ENCODE results near the gene NYNRIN. TPM values are rescaled to one million over a fixed set of nuclear protein-coding genes. Genes with fewer than 3 reads are reported as not detected.

NYNRIN gene
- total and polyA plus RNA-seq, 11 donors, result 3.6 to 10.0 (median 7.1) TPM

- Histone ChIP-seq H3K27ac (no peak overlapping the region), H3K4me1 (peaks cover 0 to 7% (median 0%) of the 10 kb centered on the region in 12 donors), H3K9me3 (no peaks in the 10 kb centered on the region), H3K36me3 (no peaks in the 10 kb centered on the region), H3K27me3 (no peaks in the 10 kb centered on the region), H3K4me3 (no peak overlapping the region)
- intact Hi-C loops (cut with DNase I), result no loop called here
- TF ChIP-seq POLR2A (IDR thresholded peaks at IDR 0.05) (no peak), CTCF (IDR thresholded peaks at IDR 0.05) (no peak)
- DNase-seq, result no peak
- WGBS, 4 donors, result 49 to 74% (median 61%) methylated on average over 3 to 5 of the region's 5 CpGs
- no peak for ATAC-seq
Observed at GRCh38 chr14:24463017-24463883, 64.4 kb downstream of the NYNRIN start.

GRCh38 chr14:24463884-24464785 is 65.3 kb downstream of the NYNRIN start:
- Histone ChIP-seq H3K36me3 (no peaks in the 10 kb centered on the region), H3K27me3 (no peaks in the 10 kb centered on the region), H3K27ac (no peak overlapping the region), H3K4me3 (no peak overlapping the region), H3K9me3 (no peaks in the 10 kb centered on the region), H3K4me1 (peaks cover 0 to 5% (median 0%) of the 10 kb centered on the region in 12 donors)
- WGBS, 4 donors, result 63 to 78% (median 74%) methylated on average over 4 of the region's 4 CpGs
- DNase-seq, result no peak
- TF ChIP-seq CTCF (IDR thresholded peaks at IDR 0.05), result no peak
- TF ChIP-seq POLR2A (IDR thresholded peaks at IDR 0.05), result no peak
- intact Hi-C loops (cut with DNase I), result no loop called here
- ATAC-seq, result no peak

- no peaks in the 10 kb centered on the region for H3K27me3 ChIP-seq
- WGBS, 4 donors, result 92 to 96% (median 95%) methylated on average over 3 of the region's 3 CpGs
- H3K27ac ChIP-seq, result no peak overlapping the region
- no peak overlapping the region for H3K4me3 ChIP-seq
- no peaks in the 10 kb centered on the region for H3K4me1 ChIP-seq
- intact Hi-C loops (cut with DNase I), result no loop called here
- no peaks in the 10 kb centered on the region for H3K9me3 ChIP-seq
- H3K36me3 ChIP-seq, result no peaks in the 10 kb centered on the region
- no peak for TF ChIP-seq POLR2A (IDR thresholded peaks at IDR 0.05)
- no peak for TF ChIP-seq CTCF (IDR thresholded peaks at IDR 0.05)
- no peak for ATAC-seq
- no peak for DNase-seq
Observed at GRCh38 chr14:24465368-24465767, 66.6 kb downstream of the NYNRIN start.

GRCh38 chr14:24465805-24466204 is 67.0 kb downstream of the NYNRIN start:
- no peak for DNase-seq
- intact Hi-C loops (cut with DNase I), result no loop called here

More at GRCh38 chr14:24465805-24466204, 67.0 kb downstream of the NYNRIN start:
- H3K27ac ChIP-seq, result no peak overlapping the region
- H3K9me3 ChIP-seq, result no peaks in the 10 kb centered on the region
- no peaks in the 10 kb centered on the region for H3K4me1 ChIP-seq
- H3K36me3 ChIP-seq, result no peaks in the 10 kb centered on the region
- TF ChIP-seq CTCF (IDR thresholded peaks at IDR 0.05) (no peak), POLR2A (IDR thresholded peaks at IDR 0.05) (no peak)
- H3K4me3 ChIP-seq, result no peak overlapping the region
- H3K27me3 ChIP-seq, result no peaks in the 10 kb centered on the region
- no peak for ATAC-seq
- 88 to 93% (median 91%) methylated on average over 3 of the region's 3 CpGs for WGBS, 4 donors
